NB4 (cell line): ENCODE data around the gene C2CD3.

ENCODE experiments used
- CTCF ChIP-seq: IDR thresholded peaks from one replicate; pipeline ENCODE4 v1.5.1; 2012; ENCODE audit warnings: low read depth, low read length
- MAX ChIP-seq: IDR thresholded peaks from 2 replicates; pipeline ENCODE4 v1.6.1; 2011; ENCODE audit warnings: low read depth, low read length
- POLR2A ChIP-seq: IDR thresholded peaks from 2 replicates; pipeline ENCODE4 v1.6.1; 2011; ENCODE audit warnings: mild to moderate bottlenecking; ENCODE audit not compliant: insufficient read length; ENCODE audit errors: extremely low read depth

DNA sequence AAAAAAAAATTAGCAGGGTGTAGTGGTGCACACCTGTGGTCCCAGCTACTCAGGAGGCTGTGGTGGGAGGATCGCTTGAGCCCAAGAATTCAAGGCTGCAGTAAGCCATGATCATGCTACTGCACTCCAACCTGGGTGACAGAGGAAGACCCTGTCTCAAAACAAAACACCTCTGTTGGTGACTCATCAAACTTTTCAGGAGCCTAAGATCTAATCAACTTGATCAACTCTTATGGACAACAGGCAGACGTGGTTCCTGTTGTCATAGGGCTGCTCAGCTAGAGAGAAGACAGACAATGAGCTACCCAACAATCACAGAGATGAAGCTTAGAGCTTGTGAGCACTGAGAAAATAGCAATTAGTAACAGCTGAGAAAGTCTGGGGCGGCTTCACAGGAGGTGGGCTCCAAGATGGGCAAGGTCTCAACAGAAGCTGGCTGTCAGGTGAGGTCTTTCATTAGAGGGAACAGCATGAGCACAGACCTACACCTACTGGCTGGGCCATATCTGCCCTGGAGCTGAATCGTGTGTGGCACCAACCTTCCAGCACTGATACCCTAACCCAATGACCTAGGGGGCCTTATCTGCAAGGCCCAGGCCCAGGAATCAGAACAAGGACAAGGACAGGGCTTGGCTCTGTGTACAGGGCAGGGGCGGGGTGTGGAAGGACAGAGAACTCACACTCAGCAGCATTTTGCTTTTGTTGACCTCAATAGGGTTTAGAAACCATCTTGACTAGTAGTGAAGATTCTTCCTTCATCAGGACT, 154.7 kb downstream of the C2CD3 start:
- TF ChIP-seq CTCF (no peak), POLR2A (no peak), MAX (no peak)
